Activated CD8-positive, alpha-beta T cell treated with anti-CD3 and anti-CD28 coated beads for 36 hours (primary cell): ENCODE data around the gene KLHL17. TPM values are rescaled to one million over a fixed set of nuclear protein-coding genes. Genes with fewer than 3 reads are reported as not detected.
"Not testable (repeated sequence)": the region's sequence is repeated elsewhere in the genome, so short reads cannot be mapped to it uniquely, and the experiment has no call there.

Experiments used
- ATAC-seq: fragments of 200-7000 bp; cut with Tn5 transposase; one replicate; pipeline ENCODE4 v1.10.0; 2021; ENCODE audit warnings: mild to moderate bottlenecking, moderate library complexity
- CTCF ChIA-PET: fragments of 350-600 bp; sonication (Branson Sonifier 250); formaldehyde crosslinking; loops from one replicate; lab custom pipeline; 2021; ENCODE audit warnings: antibody characterized with exemption; lab: Charles Lee
- POLR2A ChIA-PET: fragments of 350-600 bp; sonication (Branson Sonifier 250); formaldehyde crosslinking; loops from one replicate; lab custom pipeline; 2021; ENCODE audit warnings: antibody characterized with exemption; lab: Charles Lee
- DNase-seq: peaks from one replicate; pipeline ENCODE4 v3.0.0-alpha.2; 2020
- H3K27ac Mint-ChIP-seq: one replicate; pipeline ENCODE4 v1.8.0; 2021; ENCODE audit warnings: mild to moderate bottlenecking, mixed read lengths
- H3K27me3 Mint-ChIP-seq: one replicate; pipeline ENCODE4 v1.8.0; 2021; ENCODE audit warnings: mixed read lengths
- H3K36me3 Mint-ChIP-seq: one replicate; pipeline ENCODE4 v1.8.0; 2021; ENCODE audit warnings: low read depth, mixed read lengths
- H3K4me1 Mint-ChIP-seq: one replicate; pipeline ENCODE4 v1.8.0; 2021; ENCODE audit warnings: low read depth, mixed read lengths
- H3K4me3 Mint-ChIP-seq: one replicate; pipeline ENCODE4 v1.8.0; 2021; ENCODE audit warnings: mild to moderate bottlenecking, moderate library complexity, mixed read lengths
- H3K9me3 Mint-ChIP-seq: one replicate; pipeline ENCODE4 v1.8.0; 2021; ENCODE audit warnings: mixed read lengths
- intact Hi-C: fragments of 100-400 bp; cut with micrococcal nuclease; formaldehyde crosslinking; loops from one replicate; pipeline ENCODE4 v1.10.0; 2022
- total RNA-seq, 2 experiments: library from RNA; stranded (reverse); gene quantifications; one replicate each; pipeline ENCODE4 v1.2.3, GENCODE V29; 2021
- TF ChIP-seq, protein P1 (sequence below): fragments of 200-600 bp; IDR thresholded peaks from one replicate; pipeline ENCODE4 v1.8.0; 2022; ENCODE audit warnings: antibody characterized with exemption, mild to moderate bottlenecking

KLHL17 gene
- total RNA-seq, 2 experiments from 2014 or later, result 27.8 to 31.2 TPM

DNA sequence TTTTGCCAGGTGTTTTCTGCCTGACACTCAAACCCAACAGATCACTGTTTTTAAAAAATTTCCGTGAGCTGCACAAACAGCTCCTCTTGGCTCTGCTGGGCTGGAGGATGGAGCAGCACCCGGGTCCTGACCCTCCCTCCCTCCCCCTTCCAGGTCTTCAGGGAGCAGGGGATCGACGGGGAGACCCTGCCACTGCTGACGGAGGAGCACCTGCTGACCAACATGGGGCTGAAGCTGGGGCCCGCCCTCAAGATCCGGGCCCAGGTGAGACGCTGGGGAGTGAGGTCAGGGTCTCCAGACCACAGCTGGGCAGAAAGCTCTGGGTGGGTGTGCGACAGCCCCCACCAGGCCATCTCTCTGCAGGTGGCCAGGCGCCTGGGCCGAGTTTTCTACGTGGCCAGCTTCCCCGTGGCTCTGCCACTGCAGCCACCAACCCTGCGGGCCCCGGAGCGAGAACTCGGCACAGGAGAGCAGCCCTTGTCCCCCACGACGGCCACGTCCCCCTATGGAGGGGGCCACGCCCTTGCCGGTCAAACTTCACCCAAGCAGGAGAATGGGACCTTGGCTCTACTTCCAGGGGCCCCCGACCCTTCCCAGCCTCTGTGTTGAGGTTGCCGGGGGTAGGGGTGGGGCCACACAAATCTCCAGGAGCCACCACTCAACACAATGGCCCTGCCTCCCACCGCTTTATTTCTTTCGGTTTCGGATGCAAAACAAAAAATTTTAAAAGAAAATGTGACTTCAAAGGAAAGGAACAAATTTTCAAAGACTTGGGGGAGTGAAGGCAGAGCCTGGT is 16.6 kb upstream of the KLHL17 start:
- H3K27ac Mint-ChIP-seq, result no peak overlapping the region
- peaks cover 19% of the 10 kb centered on the region for H3K36me3 Mint-ChIP-seq
- ATAC-seq (no peak), DNase-seq (no peak)
- H3K4me1 Mint-ChIP-seq, result peaks cover 4% of the 10 kb centered on the region
- peaks cover 13% of the 10 kb centered on the region for H3K27me3 Mint-ChIP-seq
- H3K4me3 Mint-ChIP-seq, result no peak overlapping the region
- TF ChIP-seq, protein P1, sequence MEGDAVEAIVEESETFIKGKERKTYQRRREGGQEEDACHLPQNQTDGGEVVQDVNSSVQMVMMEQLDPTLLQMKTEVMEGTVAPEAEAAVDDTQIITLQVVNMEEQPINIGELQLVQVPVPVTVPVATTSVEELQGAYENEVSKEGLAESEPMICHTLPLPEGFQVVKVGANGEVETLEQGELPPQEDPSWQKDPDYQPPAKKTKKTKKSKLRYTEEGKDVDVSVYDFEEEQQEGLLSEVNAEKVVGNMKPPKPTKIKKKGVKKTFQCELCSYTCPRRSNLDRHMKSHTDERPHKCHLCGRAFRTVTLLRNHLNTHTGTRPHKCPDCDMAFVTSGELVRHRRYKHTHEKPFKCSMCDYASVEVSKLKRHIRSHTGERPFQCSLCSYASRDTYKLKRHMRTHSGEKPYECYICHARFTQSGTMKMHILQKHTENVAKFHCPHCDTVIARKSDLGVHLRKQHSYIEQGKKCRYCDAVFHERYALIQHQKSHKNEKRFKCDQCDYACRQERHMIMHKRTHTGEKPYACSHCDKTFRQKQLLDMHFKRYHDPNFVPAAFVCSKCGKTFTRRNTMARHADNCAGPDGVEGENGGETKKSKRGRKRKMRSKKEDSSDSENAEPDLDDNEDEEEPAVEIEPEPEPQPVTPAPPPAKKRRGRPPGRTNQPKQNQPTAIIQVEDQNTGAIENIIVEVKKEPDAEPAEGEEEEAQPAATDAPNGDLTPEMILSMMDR, result no peak
- CTCF ChIA-PET, result no interaction called here
- intact Hi-C loops, result no loop called here
- POLR2A ChIA-PET, result interaction anchor here (0.9 to 3.3 kb wide), 3 partner anchors 12 to 121 kb away, joined by 3 to 17 read pairs (median 3); no protein-coding TSS in a partner anchor
- no peaks in the 10 kb centered on the region for H3K9me3 Mint-ChIP-seq

DNA sequence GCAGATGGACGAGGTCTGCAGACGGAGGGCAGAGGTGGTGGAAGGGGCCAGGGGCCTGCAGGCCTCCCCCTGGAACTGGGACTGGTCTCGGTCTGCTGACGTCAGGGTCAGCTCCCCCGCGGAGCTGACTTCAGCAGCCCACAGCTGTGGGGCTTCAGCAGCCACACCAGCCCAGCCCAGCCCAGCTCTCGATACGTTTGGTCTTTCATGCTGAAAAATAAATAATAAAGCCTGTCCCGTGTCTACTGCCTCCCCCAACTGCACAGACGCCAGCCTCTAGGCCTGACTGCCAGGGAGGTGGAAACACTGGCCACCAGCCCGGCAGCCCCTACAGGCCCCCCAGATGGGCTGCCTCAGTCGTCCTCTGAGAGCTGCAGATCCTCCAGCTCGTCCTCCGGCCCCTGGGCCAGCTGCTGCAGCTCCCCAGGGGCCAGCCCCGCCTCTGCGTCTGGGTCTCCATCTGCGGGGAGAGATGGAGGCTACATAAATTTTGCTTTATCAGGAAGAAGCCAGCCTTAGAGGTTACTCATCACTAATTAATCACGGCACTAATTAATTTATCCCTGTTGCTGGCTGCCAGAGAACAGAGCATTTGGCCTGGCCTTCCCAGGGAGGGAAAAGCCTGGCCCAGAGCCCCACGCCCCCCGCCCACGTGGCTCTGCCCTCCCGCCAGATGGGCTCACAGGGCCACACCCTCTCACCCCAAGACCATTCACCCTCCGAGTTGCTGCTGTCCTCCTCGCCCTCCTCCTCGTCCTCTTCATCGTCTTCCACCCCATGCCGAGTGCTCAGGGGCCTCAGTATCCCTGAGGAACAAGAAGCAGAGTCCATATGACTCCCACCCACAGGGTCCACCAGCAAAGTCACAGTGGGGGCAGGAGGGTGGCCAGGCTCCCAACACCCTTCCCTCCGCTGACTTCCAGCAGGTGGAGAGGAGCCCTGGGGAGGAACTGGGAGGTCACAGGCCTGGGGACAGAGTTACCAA is 15.8 kb upstream of the KLHL17 start:
- ChIA-PET CTCF (no interaction called here), POLR2A (no interaction called here)
- intact Hi-C loops, result no loop called here
- DNase-seq (no peak), ATAC-seq (no peak)
- Mint-ChIP-seq H3K27me3 (peaks cover 8% of the 10 kb centered on the region), H3K4me3 (no peak overlapping the region), H3K27ac (no peak overlapping the region), H3K36me3 (peaks cover 20% of the 10 kb centered on the region), H3K9me3 (no peaks in the 10 kb centered on the region), H3K4me1 (peaks cover 4% of the 10 kb centered on the region)
- TF ChIP-seq, protein P1, result no peak

DNA sequence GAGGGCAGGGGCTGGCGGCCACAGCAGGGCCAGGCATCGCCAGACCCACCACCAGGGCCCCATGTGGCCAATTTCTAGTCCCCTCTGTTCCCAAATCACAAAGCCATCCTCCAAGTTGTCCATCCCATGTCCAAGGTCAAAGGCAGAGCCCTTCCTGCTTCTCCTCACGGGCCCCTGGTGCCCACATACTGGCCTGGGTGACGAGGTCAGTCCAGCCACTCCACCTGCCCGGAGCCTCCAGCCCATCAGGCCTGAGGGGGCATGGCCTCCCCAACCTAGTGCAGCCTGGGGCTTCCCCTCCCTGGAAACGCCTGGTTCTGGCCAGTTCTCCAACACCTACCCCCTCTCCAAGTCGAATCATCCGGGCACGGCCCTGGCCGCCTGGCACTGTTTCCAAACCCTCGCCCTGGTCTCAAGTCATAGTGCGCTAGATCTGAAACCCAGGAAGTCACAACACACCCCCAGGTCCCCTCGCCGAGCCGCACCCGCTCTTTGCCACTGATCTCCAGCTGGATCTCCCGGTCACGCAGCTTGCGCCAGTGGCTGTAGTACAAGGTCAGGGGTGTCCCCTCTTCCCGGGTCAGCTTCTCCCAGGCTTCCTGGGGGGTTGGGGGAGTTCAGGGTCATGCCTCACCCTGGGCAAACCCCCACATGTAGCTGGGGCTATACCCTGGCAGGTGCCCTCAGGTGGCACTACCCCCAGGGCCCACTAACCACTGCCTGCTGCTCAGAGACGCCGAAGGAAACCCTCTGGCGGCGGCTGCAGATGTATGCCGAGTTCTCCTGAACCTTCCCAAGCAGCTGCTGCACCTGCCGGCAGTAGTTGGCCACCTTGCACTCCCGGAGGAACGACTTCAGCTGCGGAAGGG is 14.5 kb upstream of the KLHL17 start:
- no peak overlapping the region for H3K4me3 Mint-ChIP-seq
- ATAC-seq, result no peak
- intact Hi-C loops, result no loop called here
- CTCF ChIA-PET, result no interaction called here
- H3K36me3 Mint-ChIP-seq, result peaks cover 32% of the 10 kb centered on the region
- no peaks in the 10 kb centered on the region for H3K9me3 Mint-ChIP-seq
- H3K27me3 Mint-ChIP-seq, result peaks cover 4% of the 10 kb centered on the region
- POLR2A ChIA-PET, result interaction anchor here (0.8 kb wide), 1 partner anchor 8 kb away, joined by 3 read pairs; no protein-coding TSS in a partner anchor
- peaks cover 4% of the 10 kb centered on the region for H3K4me1 Mint-ChIP-seq
- TF ChIP-seq, protein P1, result no peak
- H3K27ac Mint-ChIP-seq, result no peak overlapping the region
- no peak for DNase-seq

DNA sequence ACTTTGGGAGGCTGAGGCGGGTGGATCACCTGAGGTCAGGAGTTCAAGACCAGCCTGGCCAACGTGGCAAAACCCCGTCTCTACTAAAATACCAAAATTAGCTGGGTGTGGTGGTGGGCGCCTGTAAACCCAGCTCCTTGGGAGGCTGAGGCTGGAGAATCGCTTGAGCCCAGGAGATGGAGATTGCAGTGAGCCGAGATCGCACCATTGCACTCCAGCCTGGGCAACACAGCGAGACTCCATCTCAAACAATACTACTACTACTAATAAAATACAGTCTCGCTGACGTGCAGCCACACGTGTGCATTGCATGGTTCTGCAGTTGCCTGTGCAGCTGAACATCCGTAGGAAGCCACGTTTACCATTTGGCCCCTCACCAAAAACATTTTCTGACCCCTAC is 13.6 kb upstream of the KLHL17 start:
- ATAC-seq, H3K27ac Mint-ChIP-seq, intact Hi-C loops, H3K9me3 Mint-ChIP-seq, DNase-seq, H3K4me1 Mint-ChIP-seq, H3K27me3 Mint-ChIP-seq, CTCF ChIA-PET, H3K4me3 Mint-ChIP-seq: not testable (repeated sequence)
- POLR2A ChIA-PET, result interaction anchor here (0.8 kb wide), 1 partner anchor 9 kb away, joined by 3 read pairs; no protein-coding TSS in a partner anchor
- H3K36me3 Mint-ChIP-seq, result peaks cover 39% of the 10 kb centered on the region

DNA sequence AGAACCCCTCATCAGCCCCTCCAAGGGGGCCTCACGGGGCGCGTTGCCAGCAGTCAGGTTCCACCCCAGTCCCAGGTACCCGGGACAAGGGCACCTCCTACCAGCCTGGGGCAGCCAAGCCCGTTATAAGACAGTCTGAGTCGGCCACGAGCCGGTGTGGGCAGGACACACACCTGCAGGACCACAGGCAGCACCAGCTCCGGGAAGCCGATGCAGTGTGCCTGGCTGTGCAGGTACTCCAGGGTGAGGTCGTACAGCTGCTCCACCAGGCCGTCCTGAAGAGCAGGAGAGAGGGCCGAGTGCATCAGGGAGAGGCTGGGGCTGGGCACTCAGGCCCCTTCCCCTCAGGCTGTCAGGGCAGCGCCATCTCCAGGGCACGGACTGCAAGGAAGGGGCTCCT is 12.4 kb upstream of the KLHL17 start:
- ChIA-PET CTCF (no interaction called here), POLR2A (no interaction called here)
- H3K36me3 Mint-ChIP-seq, result peaks cover 42% of the 10 kb centered on the region
- DNase-seq, result no peak
- TF ChIP-seq, protein P1, result no peak
- no peaks in the 10 kb centered on the region for H3K9me3 Mint-ChIP-seq
- intact Hi-C loops, result no loop called here
- no peak overlapping the region for H3K27ac Mint-ChIP-seq
- H3K4me1 Mint-ChIP-seq, result no peaks in the 10 kb centered on the region
- no peaks in the 10 kb centered on the region for H3K27me3 Mint-ChIP-seq
- ATAC-seq, result no peak
- no peak overlapping the region for H3K4me3 Mint-ChIP-seq
